ENCODE data around the gene ANKRD2. TPM values are rescaled to one million over a fixed set of nuclear protein-coding genes. Genes with fewer than 3 reads are reported as not detected.
"Not testable (repeated sequence)": the region's sequence is repeated elsewhere in the genome, so short reads cannot be mapped to it uniquely, and the experiment has no call there.

Gene ANKRD2
- total RNA-seq, 1 experiment from 2014 or later = not detected

DNA sequence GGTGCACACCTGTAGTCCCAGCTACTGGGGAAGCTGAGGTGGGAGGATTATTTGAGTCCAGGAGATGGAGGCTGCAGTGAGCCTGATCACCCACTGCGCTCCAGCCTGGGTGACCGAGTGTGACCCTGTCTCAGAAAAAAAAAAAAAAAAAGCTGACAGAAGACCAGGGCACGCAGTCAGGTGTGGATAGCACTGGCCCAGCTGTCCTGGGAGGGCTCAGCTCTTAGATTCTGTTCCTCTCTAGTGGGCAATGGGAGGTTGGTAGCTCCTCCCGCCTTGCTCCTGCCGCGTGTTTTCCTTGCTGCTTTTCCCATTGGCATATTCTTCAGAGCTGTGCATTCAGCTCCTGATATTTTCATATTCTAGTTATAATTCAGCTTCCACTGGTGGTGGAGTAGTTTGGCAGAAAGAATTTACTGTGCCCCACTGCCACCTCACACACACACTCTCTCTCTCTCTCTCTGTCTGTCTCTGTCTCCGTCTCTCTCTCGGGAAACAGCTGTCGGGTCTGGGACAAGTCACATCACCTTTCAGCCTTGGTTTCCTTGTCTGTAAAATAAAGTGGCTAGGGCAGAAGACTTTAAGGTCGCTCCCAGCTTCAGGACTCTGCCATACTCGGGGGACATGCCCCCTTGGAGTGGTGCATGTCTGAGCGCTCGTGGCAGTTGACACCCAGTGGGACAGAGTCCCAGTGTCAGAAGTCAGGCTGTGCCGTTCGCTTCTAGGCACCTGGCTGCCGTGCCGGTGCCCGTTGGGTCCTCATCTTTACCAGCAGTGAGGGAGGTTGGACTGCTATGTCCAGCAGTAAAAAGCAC, 25.9 kb upstream of the ANKRD2 start:
- DNase-seq (ENCODE audit: low read depth) = no peak

DNA sequence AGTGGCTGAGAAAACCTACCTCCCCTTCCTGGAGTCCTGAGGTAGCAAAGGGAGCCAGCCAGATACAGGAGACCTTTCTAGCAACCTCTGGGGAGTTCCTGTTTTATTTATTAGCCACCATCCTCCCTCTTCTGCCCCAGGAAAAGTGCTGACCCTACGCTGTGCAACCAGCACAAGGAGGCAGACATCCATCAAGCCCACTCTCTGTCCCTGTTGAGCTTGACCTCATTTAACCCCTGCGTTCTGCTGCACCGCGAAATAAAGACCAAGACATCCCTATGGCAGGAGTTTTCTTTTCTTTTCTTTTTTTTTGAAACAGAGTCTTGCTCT, 25.3 kb upstream of the ANKRD2 start:
- DNase-seq (ENCODE audit: low read depth) = no peak

DNA sequence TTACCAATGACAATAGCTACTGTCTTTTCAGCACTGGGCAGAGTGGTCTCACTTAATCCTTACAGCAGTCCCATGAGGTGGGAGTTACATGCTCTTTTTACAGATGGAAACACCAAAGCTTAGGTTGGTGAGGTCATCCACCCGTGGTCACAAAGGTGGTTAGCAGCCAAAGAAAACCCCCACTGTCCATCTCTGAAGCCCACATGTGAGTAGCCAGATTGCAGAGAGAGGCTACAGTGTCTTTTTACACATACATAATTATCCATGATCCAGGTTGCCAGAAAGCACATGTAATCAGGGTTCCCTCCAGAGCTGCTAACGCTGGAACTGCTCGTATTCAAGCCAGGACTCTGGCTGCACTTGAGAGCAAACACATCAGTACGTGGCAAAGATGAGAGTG, 24.6 kb upstream of the ANKRD2 start:
- peak; percentile 19 for DNase-seq (ENCODE audit: low read depth)

DNA sequence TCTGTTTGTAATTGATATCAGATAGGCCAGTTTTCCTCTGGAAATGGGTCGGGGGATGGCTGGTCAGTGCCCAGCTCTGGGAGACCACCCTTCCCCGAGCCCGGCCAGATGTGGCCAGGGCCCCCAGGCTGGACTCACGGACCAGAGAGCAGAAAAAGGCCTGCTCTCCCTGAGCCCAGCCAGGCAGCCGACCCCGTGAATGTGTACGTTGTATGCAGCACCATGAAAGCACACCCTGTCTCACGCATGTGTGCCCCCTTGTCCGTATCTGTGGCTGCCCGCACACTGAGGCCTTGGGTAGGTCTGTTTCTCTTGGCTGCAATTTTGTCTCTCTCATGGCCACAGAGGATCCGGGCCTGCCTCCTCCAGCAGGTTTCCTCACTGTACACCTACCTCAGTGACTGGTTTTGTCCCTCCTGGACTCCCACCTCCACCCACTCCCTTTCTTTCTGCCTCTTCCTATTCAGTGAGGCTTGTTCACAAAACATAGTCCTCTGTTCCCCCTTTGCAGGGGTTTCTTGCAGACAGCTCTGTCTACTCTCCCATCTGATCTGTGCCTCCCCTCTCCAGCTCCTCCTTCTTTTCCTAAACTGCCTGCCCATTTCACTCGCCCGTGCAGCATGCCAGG, 23.6 kb upstream of the ANKRD2 start:
- no peak for DNase-seq (ENCODE audit: low read depth)

DNA sequence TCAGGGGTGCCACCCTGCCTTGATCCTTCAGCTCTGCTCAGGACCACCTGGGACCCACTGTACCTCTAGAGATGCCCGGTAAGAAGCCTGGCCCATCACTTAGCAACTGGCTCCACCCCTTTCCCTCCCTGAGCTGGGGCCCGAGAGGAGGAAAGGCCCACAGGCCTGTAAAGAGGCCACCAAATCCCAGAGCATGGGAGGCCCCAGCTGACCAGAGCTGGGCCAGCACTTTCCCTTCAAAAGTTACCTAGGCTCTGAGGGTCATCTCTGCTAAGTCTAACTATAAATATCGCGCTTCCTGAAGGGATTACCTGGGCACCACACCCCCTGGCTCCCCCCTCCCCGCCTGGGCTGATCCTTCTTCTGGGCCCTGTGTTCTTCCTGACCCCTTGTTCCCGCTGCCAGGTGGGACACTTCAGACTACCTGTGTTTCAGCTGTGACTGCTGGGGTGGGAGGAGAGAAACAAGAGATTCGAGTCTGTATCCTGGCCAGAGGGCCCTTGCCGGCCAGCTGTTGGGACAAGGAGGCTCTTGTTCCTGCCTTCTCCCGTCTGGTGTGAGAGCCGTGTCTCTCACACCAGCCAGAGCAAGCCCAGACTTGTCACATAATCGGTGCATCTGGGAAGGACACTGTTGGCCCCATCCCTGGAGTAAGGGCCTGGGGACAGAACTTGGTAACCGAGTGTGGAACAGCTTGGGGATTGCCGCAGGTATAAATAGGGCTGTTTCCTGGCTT, 22.8 kb upstream of the ANKRD2 start:
- DNase-seq (ENCODE audit: low read depth) = peak; percentile 17

DNA sequence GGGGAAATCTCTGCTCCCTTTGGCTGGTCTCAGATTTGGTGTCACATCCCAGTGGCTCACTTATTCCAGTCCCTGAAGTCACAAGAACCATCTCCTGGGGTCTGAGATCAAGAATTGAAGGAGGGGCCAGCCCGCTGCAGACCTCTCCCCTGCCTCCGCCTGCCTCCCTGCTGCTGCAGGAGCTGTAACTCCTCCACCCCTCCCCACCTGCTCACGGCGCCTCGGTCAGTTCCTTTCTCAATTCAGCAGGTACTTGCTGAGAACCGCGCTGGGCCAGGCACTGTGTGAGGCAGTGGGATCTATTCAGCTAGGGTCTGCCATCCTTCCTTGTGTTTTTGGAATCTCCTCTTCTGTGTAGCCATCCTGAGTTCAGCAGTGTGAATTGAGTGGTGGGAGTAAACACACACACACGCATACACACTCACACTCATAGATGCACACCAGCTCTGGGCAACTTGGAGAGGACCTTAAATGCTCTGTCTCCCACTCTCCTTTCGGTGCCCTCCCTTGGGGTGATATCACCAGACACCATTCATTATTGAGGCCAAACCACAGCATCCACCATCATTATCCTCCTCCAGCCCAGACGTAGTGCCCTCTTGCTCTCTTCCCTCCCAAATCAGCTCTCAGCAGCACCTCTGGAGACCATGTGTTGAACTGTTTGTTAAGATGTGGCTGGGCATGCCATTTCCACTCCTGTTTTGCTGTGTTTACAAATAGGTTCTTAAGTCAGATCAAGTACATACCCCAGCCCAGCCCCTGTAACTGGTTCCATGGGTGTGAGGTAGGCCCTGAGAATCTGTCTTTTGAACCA, 22.0 kb upstream of the ANKRD2 start:
- no peak for DNase-seq (ENCODE audit: low read depth)

DNA sequence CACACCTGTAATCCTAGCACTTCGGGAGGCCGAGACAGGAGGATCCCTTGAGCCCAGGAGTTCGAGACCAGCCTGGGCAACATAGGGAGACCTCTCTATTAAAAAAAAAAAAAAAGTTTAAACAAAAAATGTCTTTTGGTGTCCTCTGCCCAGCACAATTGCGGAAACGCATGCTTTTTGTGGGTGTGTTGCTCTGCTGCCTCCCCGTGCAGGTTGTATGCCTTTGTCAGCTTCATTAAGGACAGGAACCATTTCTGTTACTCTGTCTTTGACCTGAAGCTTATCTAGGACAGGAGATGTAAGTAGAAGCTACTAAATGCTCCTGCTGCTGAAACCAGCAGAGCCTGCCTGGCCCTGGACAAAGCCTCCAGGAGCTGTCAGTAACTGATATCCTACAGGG, 21.3 kb upstream of the ANKRD2 start:
- no peak for DNase-seq (ENCODE audit: low read depth)

DNA sequence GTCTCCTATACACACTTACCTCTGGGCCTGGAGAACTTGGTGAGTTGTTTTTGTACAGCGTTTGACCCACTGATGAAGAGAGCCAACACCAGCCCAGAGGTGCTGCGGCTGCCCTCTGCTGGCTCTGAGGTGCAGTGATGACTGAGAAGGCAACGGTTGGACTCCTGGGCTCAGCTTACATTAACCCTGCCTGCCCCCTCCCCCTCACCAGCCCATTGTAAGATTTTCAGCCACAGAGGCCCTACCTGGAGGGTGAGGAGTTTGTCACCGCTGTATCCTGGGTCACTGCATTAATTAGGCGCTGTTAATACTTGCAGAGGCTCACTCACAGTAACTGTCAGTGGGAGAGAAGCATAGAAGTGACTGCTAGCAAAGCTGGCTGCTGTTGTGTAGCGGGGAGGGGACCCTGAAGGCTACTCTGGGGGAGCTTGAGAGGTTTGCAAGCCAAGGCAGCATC, 19.0 kb upstream of the ANKRD2 start:
- DNase-seq (ENCODE audit: low read depth) = peak; percentile 56

DNA sequence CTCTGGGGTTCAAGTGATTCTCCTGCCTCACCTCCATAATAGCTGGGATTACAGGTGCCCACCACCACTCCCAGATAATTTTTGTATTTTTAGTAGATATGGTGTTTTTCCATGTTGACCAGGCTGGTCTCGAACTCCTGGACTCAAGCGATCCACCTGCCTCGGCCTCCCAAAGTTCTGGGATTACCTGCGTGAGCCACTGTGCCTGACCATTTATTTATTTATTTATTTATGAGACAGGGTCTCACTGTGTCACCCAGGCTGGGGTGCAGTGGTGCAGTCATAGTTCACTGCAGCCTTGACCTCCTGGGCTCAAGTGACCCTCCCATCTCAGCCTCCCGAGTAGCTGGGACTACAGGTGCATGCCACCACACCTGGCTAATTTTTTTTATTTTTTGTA, 18.2 kb upstream of the ANKRD2 start:
- DNase-seq (ENCODE audit: low read depth) = not testable (repeated sequence)

DNA sequence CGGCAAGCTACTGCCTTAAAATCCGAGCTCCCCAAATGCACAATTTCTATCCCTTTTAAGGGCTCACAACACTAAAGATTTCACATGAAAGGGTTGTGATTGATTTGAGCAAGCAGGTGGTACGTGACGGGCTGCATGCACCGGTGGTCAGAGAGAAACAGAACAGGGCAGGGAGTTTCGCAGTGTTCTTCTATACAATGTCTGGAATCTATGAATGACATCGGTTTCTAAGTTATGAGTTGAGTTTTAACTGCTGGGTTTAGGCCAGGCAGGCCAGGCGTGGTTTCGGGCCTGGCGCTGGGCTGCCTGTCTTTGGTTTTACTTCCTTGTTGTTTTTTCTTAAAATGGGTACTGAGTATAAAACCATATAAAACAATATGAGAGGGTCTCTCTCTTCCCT, 17.0 kb upstream of the ANKRD2 start:
- DNase-seq (ENCODE audit: low read depth) = not testable (repeated sequence)

DNA sequence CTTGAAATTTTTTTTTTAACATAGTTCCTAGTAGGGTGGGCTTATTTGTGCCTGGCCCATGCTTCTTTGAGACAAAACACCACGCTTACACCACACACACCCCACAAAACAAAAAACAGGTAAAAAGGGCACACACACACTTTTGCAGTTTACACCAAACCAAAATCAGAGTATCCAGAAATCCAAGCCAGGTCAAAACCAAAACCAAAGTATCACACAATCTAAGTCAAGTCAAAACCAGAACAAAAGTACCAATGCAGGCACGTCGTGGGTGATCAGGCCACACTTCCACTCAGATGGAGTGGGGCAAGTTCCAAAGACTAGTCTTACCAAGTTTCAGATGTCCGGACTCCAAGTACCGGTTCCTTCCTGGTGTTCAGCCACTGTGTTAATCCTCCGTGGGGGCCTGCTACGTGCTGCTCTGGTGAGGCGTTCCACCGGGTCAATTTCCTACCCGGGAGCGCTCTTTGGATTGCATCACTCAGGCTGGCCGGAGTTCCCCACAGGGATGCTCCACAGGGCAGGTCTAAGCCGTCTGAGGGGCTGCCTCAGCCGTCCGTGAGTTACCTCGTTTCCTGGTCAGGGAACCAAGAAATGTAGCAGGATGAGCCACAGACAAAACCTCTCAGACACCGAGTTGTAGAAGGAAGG, 11.7 kb upstream of the ANKRD2 start:
- DNase-seq (ENCODE audit: low read depth) = not testable (repeated sequence)

DNA sequence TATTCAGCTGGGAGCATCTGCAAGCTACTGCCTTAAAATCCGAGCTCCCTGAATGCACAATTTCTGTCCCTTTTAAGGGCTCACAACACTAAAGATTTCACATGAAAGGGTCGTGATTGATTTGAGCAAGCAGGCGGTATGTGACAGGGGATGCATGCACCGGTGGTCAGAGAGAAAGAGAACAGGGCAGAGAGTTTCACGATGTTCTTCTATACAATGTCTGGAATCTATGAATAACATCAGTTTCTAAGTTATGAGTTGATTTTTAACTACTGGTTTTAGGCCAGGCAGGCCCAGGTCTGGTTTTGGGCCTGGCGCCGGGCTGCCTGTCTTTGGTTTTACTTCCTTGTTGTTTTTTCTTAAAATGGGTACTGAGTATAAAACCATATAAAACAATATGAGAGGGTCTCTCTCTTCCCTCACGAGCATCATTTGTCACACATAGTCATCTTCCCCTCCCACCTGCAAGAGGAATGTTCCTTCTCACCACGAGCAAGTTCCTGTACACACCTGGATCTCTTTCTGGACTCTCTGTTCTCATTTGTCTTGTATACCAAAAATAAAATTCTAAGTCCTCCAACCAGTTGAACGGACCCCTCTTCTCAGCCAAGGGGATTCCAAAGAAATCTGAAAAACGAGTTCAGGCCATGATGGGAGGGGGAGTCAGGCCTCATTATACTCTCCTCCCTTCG, 11.0 kb upstream of the ANKRD2 start:
- not testable (repeated sequence) for DNase-seq (ENCODE audit: low read depth)

DNA sequence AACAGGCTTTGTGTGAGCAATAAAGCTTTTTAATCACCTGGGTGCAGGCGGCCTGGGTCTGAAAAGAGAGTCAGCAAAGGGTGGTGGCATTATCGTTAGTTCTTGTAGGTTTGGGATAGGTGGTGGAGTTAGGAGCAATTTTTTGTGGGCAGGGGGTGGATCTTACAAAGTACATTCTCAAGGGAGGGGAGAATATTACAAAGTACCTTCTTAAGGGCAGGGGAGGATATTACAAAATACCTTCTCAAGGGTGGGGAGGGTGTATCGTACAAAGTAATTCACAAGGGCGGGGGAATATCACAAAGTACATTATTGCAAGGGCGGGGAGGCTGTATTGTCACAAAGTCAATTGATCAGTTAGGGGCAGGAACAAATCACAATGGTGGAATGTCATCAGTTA, 10.2 kb upstream of the ANKRD2 start:
- DNase-seq (ENCODE audit: low read depth) = not testable (repeated sequence)

DNA sequence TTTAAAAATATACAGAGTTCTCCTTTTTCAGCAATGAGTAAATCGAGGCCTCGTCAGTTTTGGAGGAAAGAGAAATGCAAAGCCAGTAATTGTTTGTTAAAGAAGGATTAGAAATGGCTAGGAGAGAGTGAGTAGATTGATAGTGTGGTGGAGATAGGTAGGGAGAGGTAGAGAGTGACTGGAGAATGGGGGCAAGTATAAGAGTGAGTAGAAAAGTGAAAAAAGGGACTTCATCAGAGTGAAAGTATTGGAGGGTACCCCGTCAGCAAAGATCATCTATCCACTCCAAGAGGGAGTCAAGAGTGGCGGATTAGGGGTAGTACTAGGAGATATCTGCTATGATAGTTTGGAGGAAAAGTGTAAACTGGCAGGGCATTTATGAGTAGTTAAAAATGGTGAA, 9.2 kb upstream of the ANKRD2 start:
- DNase-seq (ENCODE audit: low read depth) = no peak

DNA sequence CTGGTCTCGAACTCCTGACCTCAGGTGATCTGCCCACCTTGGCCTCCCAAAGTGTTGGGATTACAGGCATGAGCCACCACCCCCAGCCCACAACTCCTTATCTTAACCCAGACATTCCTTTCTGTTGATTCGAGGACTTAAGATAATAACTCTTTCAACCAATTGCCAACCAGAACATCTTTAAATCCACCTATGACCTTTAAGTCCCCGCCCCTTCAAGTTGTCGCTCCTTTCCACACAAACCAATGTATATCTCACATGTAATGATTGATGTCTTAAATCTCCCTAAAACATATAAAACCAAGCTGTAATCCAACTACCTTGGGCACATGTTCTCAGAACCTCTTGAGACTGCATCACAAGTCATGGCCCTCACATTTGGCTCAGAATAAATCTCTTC, 7.8 kb upstream of the ANKRD2 start:
- no peak for DNase-seq (ENCODE audit: low read depth)

DNA sequence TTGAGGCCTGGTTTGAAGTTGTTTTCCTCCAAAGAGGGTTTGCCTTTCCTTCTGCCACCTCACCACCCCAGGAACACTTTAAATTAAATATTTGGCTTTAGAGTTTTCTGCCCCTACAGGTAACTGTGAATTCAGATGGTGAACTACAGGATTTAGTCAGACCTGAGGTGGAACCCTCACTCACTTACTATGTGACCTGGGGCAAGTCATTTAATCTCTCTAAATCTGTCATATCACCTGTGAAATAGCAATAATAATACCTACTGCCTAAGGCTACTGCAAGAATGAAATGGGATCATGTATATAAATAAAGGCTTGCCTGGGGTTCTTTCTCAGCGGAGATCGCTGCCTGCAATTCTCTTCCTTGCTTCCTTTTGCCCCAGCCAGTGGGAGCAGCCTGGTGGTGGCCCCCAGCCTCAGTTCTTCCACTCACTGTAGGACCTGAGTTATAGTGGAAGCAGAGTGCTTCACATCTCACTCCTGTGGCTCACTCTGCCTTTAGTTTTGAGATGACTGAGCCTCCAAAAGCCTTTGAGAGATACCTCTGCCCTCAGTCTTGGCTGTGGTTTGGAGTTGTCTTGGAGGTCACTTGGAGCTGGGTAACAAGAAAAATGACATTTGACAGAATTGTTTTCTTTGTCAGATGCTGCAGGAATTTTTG, 6.1 kb upstream of the ANKRD2 start:
- DNase-seq (ENCODE audit: low read depth) = no peak

DNA sequence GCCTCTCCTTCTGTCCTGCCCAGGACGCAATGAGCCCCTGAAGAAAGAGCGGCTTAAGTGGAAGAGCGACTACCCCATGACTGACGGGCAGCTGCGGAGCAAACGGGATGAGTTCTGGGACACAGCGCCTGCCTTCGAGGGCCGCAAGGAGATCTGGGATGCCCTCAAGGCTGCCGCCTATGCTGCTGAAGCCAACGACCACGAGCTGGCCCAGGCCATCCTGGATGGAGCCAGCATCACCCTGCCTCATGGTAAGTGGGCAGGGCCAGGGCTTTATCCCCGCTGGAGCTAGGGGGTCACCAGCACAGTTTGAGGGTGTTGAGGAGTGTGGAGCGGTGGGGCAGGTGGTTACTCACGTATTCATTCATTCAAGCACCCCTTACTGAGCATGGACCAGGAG, 4.7 kb upstream of the ANKRD2 start:
- no peak for DNase-seq (ENCODE audit: low read depth)

DNA sequence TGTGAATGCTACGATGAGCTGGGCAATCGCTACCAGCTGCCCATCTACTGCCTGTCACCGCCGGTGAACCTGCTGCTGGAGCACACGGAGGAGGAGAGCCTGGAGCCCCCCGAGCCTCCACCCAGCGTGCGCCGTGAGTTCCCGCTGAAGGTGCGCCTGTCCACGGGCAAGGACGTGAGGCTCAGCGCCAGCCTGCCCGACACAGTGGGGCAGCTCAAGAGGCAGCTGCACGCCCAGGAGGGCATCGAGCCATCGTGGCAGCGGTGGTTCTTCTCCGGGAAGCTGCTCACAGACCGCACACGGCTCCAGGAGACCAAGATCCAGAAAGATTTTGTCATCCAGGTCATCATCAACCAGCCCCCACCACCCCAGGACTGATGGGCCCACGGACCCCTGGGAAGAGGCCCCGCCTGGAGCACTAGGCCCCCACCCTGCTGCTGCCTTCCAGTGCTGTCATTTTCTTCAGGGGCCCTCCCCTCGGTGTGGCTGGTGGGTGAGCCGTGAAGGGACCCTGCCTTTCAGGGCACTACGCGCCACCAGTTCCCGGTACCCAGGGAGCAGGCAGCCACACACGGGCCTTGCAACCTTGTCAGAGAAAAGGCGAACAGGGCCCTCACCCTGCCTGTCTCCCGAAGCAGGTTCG, 2.3 kb upstream of the ANKRD2 start:
- DNase-seq (ENCODE audit: low read depth) = no peak

DNA sequence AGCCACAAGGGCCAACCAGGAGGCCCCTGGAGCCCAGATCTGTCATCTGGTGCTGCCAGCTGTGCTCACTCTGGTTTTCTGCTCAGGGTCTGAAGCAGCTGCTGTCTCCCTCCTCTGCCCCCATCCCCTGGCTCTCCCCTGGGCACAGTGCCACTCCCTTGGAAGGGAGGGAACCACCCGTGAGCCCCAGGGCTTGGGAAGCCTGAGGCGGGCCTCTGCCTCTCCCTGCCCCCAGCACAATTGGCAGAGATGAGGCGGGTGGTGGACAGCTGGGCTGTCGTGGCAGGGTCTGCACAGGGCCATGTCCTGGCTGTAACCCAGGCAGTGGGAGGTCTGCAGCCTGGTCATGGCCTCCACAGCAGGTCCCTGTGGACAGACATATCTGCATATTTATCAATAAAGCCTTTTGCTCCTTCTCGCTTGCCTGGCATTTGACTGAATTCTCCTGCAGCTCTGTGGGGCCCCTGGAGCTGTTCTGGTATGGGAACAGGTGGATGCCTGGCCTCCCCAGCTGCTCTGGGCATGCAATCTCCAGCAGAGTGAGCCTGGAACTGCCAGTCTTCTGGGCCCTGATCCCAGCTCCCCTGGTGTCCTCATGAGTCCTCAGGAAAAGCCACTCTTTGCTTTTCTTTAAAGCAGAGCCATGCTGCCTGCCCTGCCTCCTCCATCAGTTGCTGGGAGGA, 1.6 kb upstream of the ANKRD2 start:
- no peak for DNase-seq (ENCODE audit: low read depth)

All from RPMI7951 (cell line).